Measurements from ENCODE around the gene TMEM183A.
A peak's percentile ranks its signal among the peaks of the same experiment; 100 is the strongest.

Gene TMEM183A

GRCh38 chr1:203033287-203033686 lies 26.1 kb downstream of the TMEM183A start:
- no peak for DNase-seq

DNA sequence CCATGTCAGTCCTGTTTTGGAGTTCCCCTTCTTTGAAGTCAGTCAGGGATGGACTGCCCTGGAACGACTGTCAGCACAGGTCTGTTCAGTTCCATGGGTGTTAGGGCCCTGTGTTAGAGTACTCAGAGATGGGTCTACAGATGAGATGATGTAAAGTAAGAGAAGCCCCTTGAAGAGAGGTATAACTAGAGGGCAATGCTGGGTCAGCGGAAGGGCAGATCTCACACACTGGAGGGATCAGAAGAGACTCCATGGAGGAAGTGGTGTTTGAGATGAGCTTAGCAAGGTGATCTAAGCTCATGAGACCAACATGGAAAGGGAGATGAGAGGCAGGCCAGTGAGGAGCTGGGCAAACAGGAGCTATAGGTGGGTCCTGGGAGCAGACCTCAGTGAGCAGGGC lies 26.7 kb downstream of the TMEM183A start:
- DNase-seq: no peak

DNA sequence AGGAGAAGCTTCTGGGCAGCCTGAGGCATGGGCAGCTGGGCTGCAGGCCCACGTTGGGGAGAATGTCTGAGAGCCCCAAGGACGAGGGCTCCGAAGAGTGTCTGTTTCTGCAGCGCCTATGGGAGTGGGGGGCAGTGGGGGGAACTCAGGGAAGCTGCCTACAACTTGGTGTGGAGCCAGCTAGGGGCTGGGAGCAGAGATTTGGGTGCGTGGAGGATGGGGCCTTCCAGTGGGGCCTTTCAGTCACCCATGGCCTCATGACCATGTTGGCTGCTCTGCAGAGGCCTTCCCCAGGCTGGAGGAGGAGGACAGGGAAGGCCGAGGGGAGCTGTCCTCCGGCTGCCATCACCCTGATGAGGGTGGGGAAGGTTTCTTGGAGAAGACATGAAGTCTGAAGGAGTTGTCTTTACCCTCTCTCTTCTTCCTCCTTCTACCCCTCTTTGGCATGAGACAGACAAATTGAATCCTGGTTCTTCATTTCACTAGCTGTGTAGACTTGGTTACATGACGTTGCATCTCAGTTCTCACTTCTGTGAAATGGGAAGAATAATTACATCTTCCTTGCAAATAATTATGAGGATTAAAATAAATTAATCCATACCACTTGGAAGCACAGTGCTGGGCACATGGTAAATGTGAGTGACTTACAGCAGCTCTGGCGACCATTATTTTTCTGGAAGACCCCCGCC lies 27.4 kb downstream of the TMEM183A start:
- DNase-seq: no peak

- no peak for DNase-seq
These were observed 28.2 kb downstream of the TMEM183A start for GRCh38 chr1:203035111-203036000.

- no peak for DNase-seq
These were observed 29.0 kb downstream of the TMEM183A start for GRCh38 chr1:203036135-203036534.

DNA sequence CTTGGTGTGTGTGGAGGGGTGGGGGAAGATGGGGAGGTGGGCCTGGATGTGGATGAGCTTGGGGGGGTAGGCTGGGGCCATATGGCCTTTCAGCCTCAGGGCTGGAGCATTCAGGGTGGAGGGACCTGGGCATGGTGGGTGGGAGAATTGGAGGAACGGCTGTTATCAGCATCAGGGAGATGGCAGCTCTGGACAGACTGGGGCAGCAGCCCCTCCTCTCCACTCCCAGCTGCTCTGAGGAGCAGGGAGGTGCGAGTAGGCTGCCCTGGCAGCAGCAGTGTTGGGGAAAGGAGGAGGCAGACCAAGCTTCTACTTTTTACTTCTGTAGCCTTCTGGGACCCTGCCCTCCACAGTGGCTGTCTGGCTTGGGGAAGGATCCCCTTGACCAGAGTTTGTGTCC lies 29.4 kb downstream of the TMEM183A start:
- no peak for DNase-seq

DNA sequence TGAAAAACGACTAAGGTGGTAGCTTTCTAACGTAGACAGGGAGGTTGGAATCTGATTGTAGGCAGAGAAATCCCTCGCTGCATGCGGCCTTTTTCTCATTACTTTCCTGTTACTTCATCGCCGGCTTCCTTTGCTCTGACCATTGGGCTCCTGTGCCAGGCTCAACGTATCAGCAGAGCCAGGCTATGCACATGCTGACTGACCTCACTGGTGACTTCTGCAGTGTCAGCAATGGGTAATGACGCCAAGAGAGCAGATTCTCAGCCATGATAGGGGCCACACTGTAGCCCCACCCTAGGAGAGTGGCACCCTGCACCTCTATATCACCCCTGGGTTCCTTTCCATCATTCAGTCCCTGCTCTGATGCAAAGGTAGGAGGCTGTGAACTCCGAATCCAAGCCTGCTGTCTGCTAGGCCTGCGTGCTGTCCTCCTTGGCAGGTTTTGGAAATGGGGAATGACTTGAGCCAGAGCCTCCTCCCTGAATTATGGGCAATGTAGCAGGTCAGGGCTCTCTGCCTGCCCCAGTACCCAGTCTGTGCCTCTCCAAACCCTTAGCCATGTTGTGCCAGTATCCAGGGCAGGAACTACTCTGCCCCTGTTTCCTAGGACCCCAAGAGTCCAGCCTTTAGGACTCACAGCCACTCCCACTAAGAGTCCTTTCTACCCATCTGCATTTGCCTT lies 30.5 kb downstream of the TMEM183A start:
- no peak for DNase-seq

DNA sequence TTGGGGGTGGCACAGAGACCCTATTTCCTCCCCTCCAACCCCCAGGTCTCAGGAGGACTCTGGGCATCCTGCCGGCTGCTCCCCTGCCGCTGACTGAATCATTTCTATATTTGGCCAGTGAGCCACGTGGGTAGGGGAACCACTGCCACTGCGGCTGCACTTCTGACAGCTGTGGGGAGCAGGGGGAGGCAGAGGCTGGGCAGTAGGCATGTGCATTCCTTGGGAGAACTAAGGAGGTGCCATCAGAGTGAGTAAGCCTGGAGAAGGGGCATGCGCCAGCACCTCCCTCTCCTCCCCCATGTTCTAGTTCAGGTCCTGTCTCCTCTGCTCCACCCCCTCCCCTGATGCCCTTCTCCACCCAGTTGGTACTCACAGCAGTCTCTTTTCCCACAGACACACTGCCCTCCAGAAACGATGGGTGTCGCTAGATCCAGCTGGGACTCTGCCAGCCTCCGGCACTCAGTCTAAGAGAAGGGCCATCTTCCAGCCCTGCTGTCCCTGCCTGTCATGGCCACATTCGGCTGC lies 31.1 kb downstream of the TMEM183A start:
- DNase-seq: peak; percentile 67

GRCh38 chr1:203038891-203039608 lies 31.9 kb downstream of the TMEM183A start:
- peak; percentile 69 for DNase-seq

- DNase-seq: no peak
These were observed 32.7 kb downstream of the TMEM183A start for GRCh38 chr1:203039609-203040512.

- no peak for DNase-seq
These were observed 33.5 kb downstream of the TMEM183A start for GRCh38 chr1:203040513-203041275.

DNA sequence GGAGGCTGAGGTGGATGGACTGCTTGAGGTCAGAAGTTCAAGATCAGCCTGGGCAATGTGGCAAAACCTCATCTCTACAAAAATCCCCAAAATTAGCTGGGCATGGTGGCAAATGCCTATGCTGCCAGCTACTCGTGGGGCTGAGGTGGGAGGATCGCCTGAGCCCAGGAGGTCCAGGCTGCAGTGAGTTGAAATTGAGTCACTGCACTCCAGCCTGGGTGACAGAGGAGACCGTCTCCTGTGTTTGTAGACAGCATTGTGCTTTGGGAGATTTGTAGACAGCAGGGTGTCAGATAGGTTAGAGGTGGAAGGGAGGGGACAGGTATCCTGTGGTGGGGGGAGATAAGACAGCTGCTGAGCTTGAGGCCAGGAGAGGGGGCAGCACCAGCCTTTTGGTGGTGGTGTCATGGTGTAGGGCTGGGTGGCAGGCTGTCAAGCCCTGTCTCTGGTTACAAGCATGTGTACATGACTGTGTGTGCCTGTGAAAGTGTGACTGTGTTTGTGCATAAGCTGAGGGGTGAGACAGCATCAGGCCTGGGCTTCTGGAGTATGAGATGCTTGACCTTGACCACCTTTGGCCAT lies 34.3 kb downstream of the TMEM183A start:
- no peak for DNase-seq

GRCh38 chr1:203043830-203044545 lies 36.8 kb downstream of the TMEM183A start:
- DNase-seq: peak; percentile 21

GRCh38 chr1:203044546-203045250 lies 37.5 kb downstream of the TMEM183A start:
- no peak for DNase-seq

- no peak for DNase-seq
These were observed 38.2 kb downstream of the TMEM183A start for GRCh38 chr1:203045336-203045735.

- no peak for DNase-seq
These were observed 38.8 kb downstream of the TMEM183A start for GRCh38 chr1:203045821-203046594.

DNA sequence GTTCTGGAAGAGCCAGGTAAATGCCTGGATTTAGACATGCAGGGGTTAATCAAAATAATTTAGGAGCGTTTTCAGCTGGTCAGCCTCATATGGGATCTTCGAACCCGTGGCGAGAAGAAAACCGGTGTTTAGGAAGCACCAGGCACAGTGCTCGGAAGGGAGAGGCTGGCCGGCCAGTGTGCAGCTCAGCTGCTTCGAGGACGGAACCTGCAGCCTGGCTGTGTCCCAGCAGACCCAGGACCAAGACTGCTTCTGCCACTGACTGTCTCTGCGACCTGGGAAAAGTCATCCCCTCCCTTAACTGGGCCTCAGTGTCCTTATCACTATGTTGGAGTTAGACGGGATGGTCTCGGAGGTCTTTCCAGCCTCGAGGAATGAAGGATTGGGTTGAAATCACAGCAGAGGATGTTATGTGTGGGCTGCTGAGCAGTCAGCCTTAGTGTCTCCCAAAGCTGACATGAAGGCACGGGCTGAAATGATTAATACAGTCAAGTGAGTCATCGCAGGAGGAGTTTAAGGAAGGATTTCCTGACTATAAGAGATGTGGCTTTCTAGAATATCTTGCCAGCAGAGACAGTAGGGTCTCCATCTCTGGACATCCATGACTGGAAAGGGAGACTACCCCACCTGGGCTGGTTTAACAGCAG lies 39.9 kb downstream of the TMEM183A start:
- DNase-seq: no peak

GRCh38 chr1:203048086-203048485 lies 40.9 kb downstream of the TMEM183A start:
- no peak for DNase-seq
